WTC11 (cell line): ENCODE results near the gene ZBTB16. TPM values are rescaled to one million over a fixed set of nuclear protein-coding genes. Genes with fewer than 3 reads are reported as not detected.

Experiments
- ATAC-seq: fragments of 200-7000 bp; cut with Tn5 transposase; 2 replicates; pipeline ENCODE4 v1.10.0; 2021; ENCODE audit warnings: mild to moderate bottlenecking, moderate library complexity
- CTCF ChIA-PET: fragments of 300-600 bp; sonication (Branson Sonifier 250); formaldehyde crosslinking; loops from one replicate; lab custom pipeline; 2021; ENCODE audit warnings: antibody characterized with exemption; lab: Charles Lee
- POLR2A ChIA-PET: fragments of 350-600 bp; sonication (Branson Sonifier 250); formaldehyde crosslinking; loops from one replicate; lab custom pipeline; 2021; ENCODE audit warnings: antibody characterized with exemption; lab: Charles Lee
- DNase-seq: peaks from one replicate; pipeline ENCODE4 v3.0.0; 2021; ENCODE audit warnings: low spot score
- H3K27ac Mint-ChIP-seq: 2 replicates; pipeline ENCODE4 v1.8.0; 2021; ENCODE audit warnings: mixed read lengths
- H3K27me3 Mint-ChIP-seq: 2 replicates; pipeline ENCODE4 v1.8.0; 2021; ENCODE audit warnings: low read depth, mild to moderate bottlenecking, moderate library complexity, mixed read lengths
- H3K36me3 Mint-ChIP-seq: 2 replicates; pipeline ENCODE4 v1.8.0; 2021; ENCODE audit warnings: mixed read lengths
- H3K4me1 Mint-ChIP-seq: 2 replicates; pipeline ENCODE4 v1.8.0; 2022; ENCODE audit warnings: mixed read lengths
- H3K4me3 Mint-ChIP-seq: 2 replicates; pipeline ENCODE4 v1.8.0; 2021; ENCODE audit warnings: mild to moderate bottlenecking, moderate library complexity, mixed read lengths
- H3K9me3 Mint-ChIP-seq: 2 replicates; pipeline ENCODE4 v1.8.0; 2021; ENCODE audit warnings: mixed read lengths
- ATF2 ChIP-seq: sonication (generic); formaldehyde crosslinking; IDR thresholded peaks from 2 replicates; pipeline ENCODE4 v1.8.1; 2022; ENCODE audit warnings: low read depth, missing genetic modification reagents, borderline replicate concordance
- ATF6 ChIP-seq: sonication (generic); formaldehyde crosslinking; IDR thresholded peaks from 2 replicates; pipeline ENCODE4 v1.8.1; 2023; ENCODE audit warnings: mild to moderate bottlenecking, missing genetic modification reagents
- FOXP4 ChIP-seq: sonication (generic); formaldehyde crosslinking; IDR thresholded peaks from 2 replicates; pipeline ENCODE4 v1.8.0; 2022; ENCODE audit warnings: mild to moderate bottlenecking, missing genetic modification reagents
- GTF2I ChIP-seq: fragments of 250-450 bp; sonication (Bioruptor Pico); conservative IDR thresholded peaks from 2 replicates; pipeline ENCODE4 v1.4.0; 2021; ENCODE audit warnings: mild to moderate bottlenecking
- MXD4 ChIP-seq: fragments of 250-450 bp; sonication (Bioruptor Pico); IDR thresholded peaks from 2 replicates; pipeline ENCODE4 v1.8.0; 2021; ENCODE audit warnings: mild to moderate bottlenecking, moderate library complexity, borderline replicate concordance
- RORB ChIP-seq: fragments of 250-450 bp; sonication (Bioruptor Pico); IDR thresholded peaks from 2 replicates; pipeline ENCODE4 v1.9.0; 2021; ENCODE audit warnings: mild to moderate bottlenecking
- USF1 ChIP-seq: sonication (generic); formaldehyde crosslinking; IDR thresholded peaks from 2 replicates; pipeline ENCODE4 v1.8.0; 2022; ENCODE audit warnings: mild to moderate bottlenecking, missing genetic modification reagents
- USF2 ChIP-seq: sonication (generic); formaldehyde crosslinking; IDR thresholded peaks from 2 replicates; pipeline ENCODE4 v1.8.1; 2023; ENCODE audit warnings: mild to moderate bottlenecking, missing genetic modification reagents, moderate library complexity
- ZBTB43 ChIP-seq: sonication (generic); formaldehyde crosslinking; IDR thresholded peaks from 2 replicates; pipeline ENCODE4 v1.8.1; 2023; ENCODE audit warnings: mild to moderate bottlenecking, missing genetic modification reagents
- ZNF425 ChIP-seq: fragments of 250-450 bp; sonication (Bioruptor Pico); conservative IDR thresholded peaks from 2 replicates; pipeline ENCODE4 v1.9.0; 2021; ENCODE audit warnings: mild to moderate bottlenecking
- ZNF512 ChIP-seq: sonication (generic); formaldehyde crosslinking; IDR thresholded peaks from 2 replicates; pipeline ENCODE4 v1.8.1; 2022; ENCODE audit warnings: missing genetic modification reagents, borderline replicate concordance
- ZSCAN18 ChIP-seq: fragments of 250-450 bp; sonication (Bioruptor Pico); IDR thresholded peaks from 2 replicates; pipeline ENCODE4 v2.1.2; 2022; ENCODE audit warnings: mild to moderate bottlenecking, moderate library complexity
- total RNA-seq: library from RNA; stranded (reverse); gene quantifications from 3 replicates; pipeline ENCODE4 v1.2.3, GENCODE V29; 2021

ZBTB16 gene
- total RNA-seq, 1 experiment from 2014 or later: 0.57 TPM

GRCh38 chr11:114054806-114055205, 4.7 kb upstream of the ZBTB16 start:
- no peaks in the 10 kb centered on the region for H3K9me3 Mint-ChIP-seq
- CTCF ChIA-PET: interaction anchor here (1.1 kb wide), 1 partner anchor 206 kb away, joined by 3 read pairs; no protein-coding TSS in a partner anchor
- H3K4me3 Mint-ChIP-seq: no peak overlapping the region
- no peak overlapping the region for H3K27ac Mint-ChIP-seq
- DNase-seq (no peak), ATAC-seq (no peak)
- H3K4me1 Mint-ChIP-seq: peaks cover 21% of the 10 kb centered on the region
- POLR2A ChIA-PET: interaction anchor here (0.6 kb wide), 1 partner anchor 130 kb away, joined by 3 read pairs; no protein-coding TSS in a partner anchor
- TF ChIP-seq FOXP4 (no peak), USF1 (no peak), ATF6 (CRISPR knock-in tag) (no peak), ZNF512 (CRISPR knock-in tag) (no peak), ZNF425 (no peak), ATF2 (CRISPR knock-in tag) (no peak), ZSCAN18 (no peak), RORB (CRISPR knock-in tag) (no peak), GTF2I (CRISPR knock-in tag) (no peak), ZBTB43 (CRISPR knock-in tag) (no peak)
- H3K27me3 Mint-ChIP-seq: peaks cover 56% of the 10 kb centered on the region
- no peaks in the 10 kb centered on the region for H3K36me3 Mint-ChIP-seq

- ATAC-seq (no peak), DNase-seq (no peak)
- TF ChIP-seq ZBTB43 (CRISPR knock-in tag): no peak
- no peak for TF ChIP-seq USF2 (CRISPR knock-in tag)
- no peak for TF ChIP-seq MXD4 (CRISPR knock-in tag)
- Mint-ChIP-seq H3K36me3 (no peaks in the 10 kb centered on the region), H3K4me3 (no peak overlapping the region), H3K27ac (no peak overlapping the region), H3K9me3 (no peaks in the 10 kb centered on the region), H3K27me3 (peaks cover 72% of the 10 kb centered on the region), H3K4me1 (peaks cover 20% of the 10 kb centered on the region)
- ChIA-PET POLR2A (no interaction called here), CTCF (interaction anchor here (1.0 to 1.1 kb wide), 2 partner anchors 195 to 205 kb away, joined by 4 read pairs; no protein-coding TSS in a partner anchor)
Measured at GRCh38 chr11:114056409-114056808, 3.1 kb upstream of the ZBTB16 start.
